NCI-H2107 treated with DMSO at 0.1 percent for 48 hours (cell line): Measurements from ENCODE around the gene GNPDA1.

ENCODE experiments used
- DNase-seq: peaks from one replicate; lab custom pipeline; 2025; ENCODE audit not compliant: unreplicated experiment; lab: John Stamatoyannopoulos, UW

The GNPDA1 gene

DNA sequence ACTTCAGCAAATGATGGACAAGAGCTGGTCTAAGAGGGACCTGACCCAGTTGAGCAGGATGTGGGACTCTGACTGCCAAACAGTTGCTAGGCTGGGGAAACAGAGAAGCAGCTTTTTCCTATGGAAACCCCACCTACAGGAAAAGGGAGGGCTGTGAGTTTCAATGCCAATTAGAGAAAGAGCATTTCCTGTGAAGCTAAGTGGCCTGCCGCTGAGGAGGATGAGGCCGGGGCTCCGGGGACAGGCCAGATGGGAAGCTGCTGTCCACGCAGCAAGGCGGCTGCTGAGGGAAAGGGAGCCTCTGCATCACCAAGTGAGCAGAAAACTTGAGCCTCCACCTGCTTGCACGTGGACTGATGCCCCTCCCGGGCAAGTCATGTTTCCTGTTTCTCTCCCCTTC, 54.7 kb downstream of the GNPDA1 start, which contains the start of gene PCDH12:
PCDH12 (minus strand) TSS at position 90 of the 400 bp plus-strand sequence. CDS start 351 bp downstream, outside the sequence.
- no peak for DNase-seq

DNA sequence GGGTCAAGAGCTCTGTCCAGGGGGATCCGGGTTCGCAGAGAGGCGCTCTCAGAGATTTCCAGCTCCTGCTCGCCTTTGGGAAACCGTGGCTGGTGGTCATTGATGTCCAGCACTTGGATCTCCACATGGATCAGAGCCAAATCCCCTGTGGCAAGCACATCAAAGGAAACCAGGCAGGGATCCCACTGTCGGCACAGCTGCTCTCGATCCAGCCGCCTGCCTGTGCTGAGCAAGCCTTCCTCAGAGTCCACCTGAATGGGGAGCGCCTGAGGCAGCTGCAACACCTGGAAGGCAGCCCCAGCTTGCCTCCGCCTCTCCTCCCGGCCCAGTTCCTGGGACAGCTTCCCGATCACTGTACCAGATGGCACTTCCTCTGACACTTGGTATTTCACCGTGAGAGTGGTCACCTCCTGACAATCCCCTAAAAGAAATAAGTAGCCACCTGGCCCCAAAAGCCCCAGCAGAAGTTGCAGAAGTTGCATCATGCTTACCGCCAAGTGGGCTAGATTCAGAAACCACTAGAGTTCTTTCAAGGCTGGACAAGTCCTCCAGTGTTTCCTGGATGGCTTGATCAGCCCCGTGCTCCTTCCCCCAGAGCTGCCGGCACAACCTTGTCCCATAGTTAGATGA, 55.3 kb downstream of the GNPDA1 start:
- DNase-seq, result no peak

DNA sequence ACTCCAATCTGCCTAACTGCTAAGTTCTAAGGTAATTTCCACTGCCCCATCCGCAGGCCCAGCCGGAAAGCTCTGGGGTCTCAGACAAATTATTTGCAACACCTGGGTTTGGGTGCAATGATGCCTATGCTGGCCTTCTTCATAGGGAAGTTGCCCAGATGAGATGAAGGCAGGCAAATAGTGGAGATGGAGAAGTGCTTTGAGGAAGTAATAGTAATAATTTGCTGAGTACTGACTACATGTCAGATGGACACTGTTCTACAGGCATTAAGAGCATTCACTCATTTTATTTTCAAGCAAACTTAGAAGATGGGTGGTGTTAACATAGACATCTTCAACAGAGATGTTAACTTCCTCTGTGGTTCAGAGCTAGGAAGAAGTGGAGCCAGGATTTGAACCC, 58.6 kb downstream of the GNPDA1 start:
- no peak for DNase-seq

DNA sequence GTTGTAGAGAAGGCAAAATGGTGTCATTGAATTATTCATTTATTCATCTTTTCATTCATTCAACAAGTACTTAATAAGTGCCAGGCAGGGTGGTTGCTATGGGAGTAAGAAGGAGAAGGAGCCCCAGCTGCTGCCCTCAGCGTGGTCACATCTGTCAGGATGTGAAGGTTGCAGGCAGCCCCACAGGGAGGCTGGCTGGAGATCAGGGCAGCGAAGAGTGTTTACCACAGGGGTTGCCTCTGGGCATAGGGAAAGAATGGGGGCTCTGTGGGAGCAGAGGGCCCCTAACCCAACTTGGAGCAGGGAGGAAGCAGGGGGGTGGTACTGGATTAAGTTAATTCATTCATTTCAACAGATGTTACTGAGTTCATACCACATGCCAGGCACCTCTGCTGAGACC, 60.8 kb downstream of the GNPDA1 start:
- DNase-seq, result no peak

DNA sequence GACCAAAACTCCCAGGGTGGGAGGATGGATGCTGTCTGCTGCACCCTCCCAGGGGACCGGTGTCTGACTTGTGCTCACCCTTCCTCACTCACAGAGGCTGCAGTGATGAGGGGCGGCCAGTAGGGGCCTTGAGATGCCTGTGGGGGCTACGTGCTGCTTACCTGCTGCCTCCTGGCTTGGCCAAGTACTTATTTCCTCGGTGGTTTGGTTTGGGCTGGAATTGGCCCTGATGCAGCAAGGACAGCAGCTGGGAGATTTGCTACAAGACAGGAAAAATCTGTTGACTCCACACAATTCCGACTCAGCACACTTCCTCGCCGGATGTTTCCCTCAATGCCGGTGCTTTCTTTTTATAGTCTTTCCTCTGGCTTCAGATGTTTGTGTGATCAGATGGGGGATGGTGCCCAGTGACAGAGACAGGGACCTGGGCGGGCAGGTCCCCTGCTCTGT, 61.5 kb downstream of the GNPDA1 start:
- no peak for DNase-seq
